ENCODE data around the gene GAS2L2.

GRCh38 chr17:35745749-35746320, 7.2 kb downstream of the GAS2L2 start:
- TF ChIP-seq POLR2A (IDR thresholded peaks at IDR 0.05) (no peak), POLR2AphosphoS5 (IDR thresholded peaks at IDR 0.05) (no peak)

Measured in prostate gland (tissue), 1 donor.